DND-41 (cell line): ENCODE data around the gene SRRT.

ENCODE experiments used
- ATAC-seq: fragments of 200-7000 bp; cut with Tn5 transposase; 3 replicates; pipeline ENCODE4 v1.9.1; 2021; ENCODE audit warnings: low read depth; ENCODE audit not compliant: insufficient read depth
- DNase-seq: peaks from one replicate; pipeline ENCODE4 v3.0.0-alpha.2; 2020
- H2AFZ ChIP-seq: 2 replicates; pipeline ENCODE4 v1.6.0; 2012; ENCODE audit warnings: low read depth, low read length
- H3K27ac ChIP-seq: 2 replicates; pipeline ENCODE4 v1.5.1; 2012; ENCODE audit warnings: low read length, inconsistent platforms
- H3K27me3 ChIP-seq: fragments of 200-600 bp; sonication (generic); 2 replicates; pipeline ENCODE4 v1.6.0; 2012; ENCODE audit warnings: low read length, mild to moderate bottlenecking, inconsistent platforms; ENCODE audit not compliant: insufficient read depth, poor library complexity
- H3K36me3 ChIP-seq: 2 replicates; pipeline ENCODE4 v1.5.1; 2012; ENCODE audit warnings: low read length, inconsistent platforms; ENCODE audit not compliant: insufficient read depth
- H3K4me1 ChIP-seq: 2 replicates; pipeline ENCODE4 v1.5.1; 2012; ENCODE audit warnings: mild to moderate bottlenecking, low read length; ENCODE audit not compliant: insufficient read depth
- H3K4me2 ChIP-seq: 2 replicates; pipeline ENCODE4 v1.6.0; 2012; ENCODE audit warnings: mild to moderate bottlenecking, moderate library complexity, low read length, inconsistent platforms; ENCODE audit not compliant: insufficient read depth
- H3K4me3 ChIP-seq, 2 experiments: fragments of 200-600 bp in 1 of 2; shearing (Covaris generic) in 1 of 2; 2 replicates each; pipeline ENCODE4 v1.5.1; 2012 to 2016; ENCODE audit warnings: inconsistent platforms in 2 of 2, low read length in 2 of 2, mild to moderate bottlenecking in 2 of 2, low read depth in 1 of 2, moderate library complexity in 1 of 2
- H3K79me2 ChIP-seq: 2 replicates; pipeline ENCODE4 v1.6.0; 2012; ENCODE audit warnings: low read length, inconsistent platforms; ENCODE audit not compliant: insufficient read depth
- H3K9ac ChIP-seq: 2 replicates; pipeline ENCODE4 v1.6.0; 2012; ENCODE audit warnings: low read depth, mild to moderate bottlenecking, inconsistent platforms, low read length, moderate library complexity
- H3K9me3 ChIP-seq: 2 replicates; pipeline ENCODE4 v1.5.1; 2012; ENCODE audit warnings: low read length, moderate library complexity, mild to moderate bottlenecking, inconsistent platforms; ENCODE audit not compliant: insufficient read depth, severe bottlenecking
- H4K20me1 ChIP-seq: 2 replicates; pipeline ENCODE4 v1.6.0; 2012; ENCODE audit warnings: low read length; ENCODE audit not compliant: insufficient read depth
- CTCF ChIP-seq: IDR thresholded peaks from 2 replicates; pipeline ENCODE4 v1.5.1; 2012; ENCODE audit warnings: borderline replicate concordance, low read length, moderate library complexity, mild to moderate bottlenecking; ENCODE audit not compliant: poor library complexity, severe bottlenecking; ENCODE audit errors: extremely low read depth
- EZH2 ChIP-seq: IDR thresholded peaks from 3 replicates; pipeline ENCODE4 v1.6.1; 2012; ENCODE audit warnings: borderline replicate concordance, low read depth, mild to moderate bottlenecking, moderate library complexity, low read length, inconsistent platforms; ENCODE audit not compliant: severe bottlenecking

Gene SRRT

GRCh38 chr7:100837099-100837836 lies 37.6 kb upstream of the SRRT start:
- no peak for DNase-seq
- no peak overlapping the region for H3K9ac ChIP-seq
- H4K20me1 ChIP-seq = no peaks in the 10 kb centered on the region
- H3K36me3 ChIP-seq = no peaks in the 10 kb centered on the region
- no peak overlapping the region for H2AFZ ChIP-seq
- H3K4me2 ChIP-seq = no peak overlapping the region
- no peaks in the 10 kb centered on the region for H3K27me3 ChIP-seq
- H3K27ac ChIP-seq = no peak overlapping the region
- no peaks in the 10 kb centered on the region for H3K9me3 ChIP-seq
- TF ChIP-seq CTCF (no peak), EZH2 (no peak)
- H3K4me3 ChIP-seq = no peak overlapping the region
- H3K79me2 ChIP-seq = no peaks in the 10 kb centered on the region
- no peak for ATAC-seq
- no peaks in the 10 kb centered on the region for H3K4me1 ChIP-seq

GRCh38 chr7:100839361-100839760 lies 35.5 kb upstream of the SRRT start:
- no peak for ATAC-seq
- Histone ChIP-seq H3K4me1 (no peaks in the 10 kb centered on the region), H3K9ac (no peak overlapping the region), H3K27ac (no peak overlapping the region), H3K4me2 (no peak overlapping the region), H4K20me1 (no peaks in the 10 kb centered on the region), H3K9me3 (no peaks in the 10 kb centered on the region), H3K27me3 (no peaks in the 10 kb centered on the region), H3K4me3 (no peak overlapping the region), H3K36me3 (no peaks in the 10 kb centered on the region), H3K79me2 (no peaks in the 10 kb centered on the region), H2AFZ (no peak overlapping the region)
- DNase-seq = no peak
- TF ChIP-seq EZH2 (no peak), CTCF (no peak)

GRCh38 chr7:100840470-100841100 lies 34.3 kb upstream of the SRRT start:
- Histone ChIP-seq H3K27ac (no peak overlapping the region), H3K79me2 (no peaks in the 10 kb centered on the region), H3K4me3 (no peak overlapping the region), H4K20me1 (no peaks in the 10 kb centered on the region), H3K9me3 (no peaks in the 10 kb centered on the region), H3K36me3 (no peaks in the 10 kb centered on the region), H3K27me3 (no peaks in the 10 kb centered on the region), H3K4me1 (no peaks in the 10 kb centered on the region), H3K9ac (no peak overlapping the region), H2AFZ (no peak overlapping the region), H3K4me2 (no peak overlapping the region)
- no peak for ATAC-seq
- no peak for DNase-seq
- TF ChIP-seq CTCF = no peak
- TF ChIP-seq EZH2 = no peak
